Transverse colon (tissue), 4 donors: ENCODE data around the gene CSGALNACT2.
A peak's percentile ranks its signal among the peaks of the same experiment; 100 is the strongest.

ENCODE experiments used
- POLR2A ChIP-seq: fragments of 450-650 bp; IDR thresholded peaks from one replicate; pipeline ENCODE4 v1.6.1; 2016; ENCODE audit warnings: antibody characterized with exemption, mild to moderate bottlenecking, moderate library complexity
- POLR2AphosphoS5 ChIP-seq, 3 donors: sonication (generic); formaldehyde crosslinking; IDR thresholded peaks; one replicate each; pipeline ENCODE4 v1.6.1; 2016; ENCODE audit warnings: antibody characterized with exemption in 3 of 3
- TF ChIP-seq, protein P1 (sequence below), 5 experiments: fragments of 200-600 bp in 3 of 5; fragments of 450-650 bp in 2 of 5; sonication (generic) in 3 of 5; IDR thresholded peaks; 1 replicate in 2 of 5; 2 replicates in 3 of 5; pipeline ENCODE4 v1.5.1; 2016 to 2017; ENCODE audit warnings: antibody characterized with exemption in 5 of 5, inconsistent platforms in 3 of 5, mild to moderate bottlenecking in 2 of 5, moderate library complexity in 1 of 5

- TF ChIP-seq, protein P1, sequence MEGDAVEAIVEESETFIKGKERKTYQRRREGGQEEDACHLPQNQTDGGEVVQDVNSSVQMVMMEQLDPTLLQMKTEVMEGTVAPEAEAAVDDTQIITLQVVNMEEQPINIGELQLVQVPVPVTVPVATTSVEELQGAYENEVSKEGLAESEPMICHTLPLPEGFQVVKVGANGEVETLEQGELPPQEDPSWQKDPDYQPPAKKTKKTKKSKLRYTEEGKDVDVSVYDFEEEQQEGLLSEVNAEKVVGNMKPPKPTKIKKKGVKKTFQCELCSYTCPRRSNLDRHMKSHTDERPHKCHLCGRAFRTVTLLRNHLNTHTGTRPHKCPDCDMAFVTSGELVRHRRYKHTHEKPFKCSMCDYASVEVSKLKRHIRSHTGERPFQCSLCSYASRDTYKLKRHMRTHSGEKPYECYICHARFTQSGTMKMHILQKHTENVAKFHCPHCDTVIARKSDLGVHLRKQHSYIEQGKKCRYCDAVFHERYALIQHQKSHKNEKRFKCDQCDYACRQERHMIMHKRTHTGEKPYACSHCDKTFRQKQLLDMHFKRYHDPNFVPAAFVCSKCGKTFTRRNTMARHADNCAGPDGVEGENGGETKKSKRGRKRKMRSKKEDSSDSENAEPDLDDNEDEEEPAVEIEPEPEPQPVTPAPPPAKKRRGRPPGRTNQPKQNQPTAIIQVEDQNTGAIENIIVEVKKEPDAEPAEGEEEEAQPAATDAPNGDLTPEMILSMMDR (IDR thresholded peaks at IDR 0.05), result no peak
- TF ChIP-seq POLR2A, result peak; percentile 57
- peak; percentile 31 to 69 (median 65) for TF ChIP-seq POLR2AphosphoS5 (IDR thresholded peaks at IDR 0.05)
These were observed at the start of gene CSGALNACT2 for GRCh38 chr10:43138021-43138756.
